GM23338 (cell line): Measurements from ENCODE around the gene SDC1. TPM values are rescaled to one million over a fixed set of nuclear protein-coding genes. Genes with fewer than 3 reads are reported as not detected.

ENCODE experiments used
- ATAC-seq: fragments of 200-7000 bp; cut with Tn5 transposase; 3 replicates; pipeline ENCODE4 v1.9.1; 2020
- DNase-seq: peaks from one replicate; pipeline ENCODE4 v3.0.0-alpha.2; 2015; ENCODE audit warnings: low spot score
- H2AFZ ChIP-seq: fragments of 200-600 bp; sonication (generic); 2 replicates; pipeline ENCODE4 v1.8.0; 2016; ENCODE audit warnings: antibody characterized with exemption, mild to moderate bottlenecking, moderate library complexity
- H3F3A ChIP-seq: fragments of 200-600 bp; sonication (generic); replicated peaks from 2 replicates; pipeline ENCODE4 v1.8.0; 2017; ENCODE audit warnings: antibody characterized with exemption, mixed run types, low read depth
- H3K27ac ChIP-seq: fragments of 200-600 bp; sonication (generic); 2 replicates; pipeline ENCODE4 v1.6.1; 2016; ENCODE audit warnings: low read depth
- H3K27me3 ChIP-seq: fragments of 200-600 bp; sonication (generic); 2 replicates; pipeline ENCODE4 v1.8.0; 2016; ENCODE audit warnings: mild to moderate bottlenecking, mixed run types, moderate library complexity; ENCODE audit not compliant: insufficient read depth
- H3K36me3 ChIP-seq: fragments of 200-600 bp; sonication (generic); 2 replicates; pipeline ENCODE4 v1.8.0; 2016; ENCODE audit warnings: mild to moderate bottlenecking; ENCODE audit not compliant: insufficient read depth
- H3K4me1 ChIP-seq: fragments of 200-600 bp; sonication (generic); 2 replicates; pipeline ENCODE4 v1.8.0; 2016; ENCODE audit warnings: mild to moderate bottlenecking, moderate library complexity; ENCODE audit not compliant: insufficient read depth
- H3K4me2 ChIP-seq: fragments of 200-600 bp; sonication (generic); 2 replicates; pipeline ENCODE4 v1.7.1; 2017; ENCODE audit warnings: mixed run types
- H3K4me3 ChIP-seq: fragments of 200-600 bp; sonication (generic); 2 replicates; pipeline ENCODE4 v1.6.1; 2016; ENCODE audit warnings: mixed run types
- H3K79me2 ChIP-seq: fragments of 200-600 bp; sonication (generic); replicated peaks from 2 replicates; pipeline ENCODE4 v1.8.0; 2017; ENCODE audit warnings: mild to moderate bottlenecking; ENCODE audit not compliant: insufficient read depth
- H3K9me2 ChIP-seq: fragments of 200-600 bp; sonication (generic); 2 replicates; pipeline ENCODE4 v1.8.0; 2017; ENCODE audit not compliant: insufficient read depth
- H4K20me1 ChIP-seq: fragments of 200-600 bp; sonication (generic); replicated peaks from 2 replicates; pipeline ENCODE4 v1.8.0; 2017; ENCODE audit warnings: mild to moderate bottlenecking; ENCODE audit not compliant: insufficient read depth
- H3K27ac Mint-ChIP-seq: 2 replicates; pipeline ENCODE4 v1.8.0; 2020; ENCODE audit warnings: inconsistent platforms, mild to moderate bottlenecking, moderate library complexity, mixed read lengths
- H3K27me3 Mint-ChIP-seq: 3 replicates; pipeline ENCODE4 v1.8.0; 2022; ENCODE audit warnings: low read depth, mild to moderate bottlenecking, moderate library complexity, mixed read lengths, inconsistent platforms; ENCODE audit not compliant: insufficient read depth, poor library complexity
- H3K36me3 Mint-ChIP-seq: 3 replicates; pipeline ENCODE4 v1.8.0; 2021; ENCODE audit warnings: low read depth, mild to moderate bottlenecking, inconsistent platforms, moderate library complexity, mixed read lengths
- H3K4me1 Mint-ChIP-seq: 3 replicates; pipeline ENCODE4 v1.8.0; 2020; ENCODE audit warnings: mild to moderate bottlenecking, inconsistent platforms, mixed read lengths
- H3K4me3 Mint-ChIP-seq: 3 replicates; pipeline ENCODE4 v1.8.0; 2021; ENCODE audit warnings: moderate library complexity, mild to moderate bottlenecking, inconsistent platforms, mixed read lengths
- H3K9me3 Mint-ChIP-seq: 3 replicates; pipeline ENCODE4 v1.8.0; 2020; ENCODE audit warnings: moderate library complexity, mild to moderate bottlenecking, inconsistent platforms, mixed read lengths
- CREB1 ChIP-seq: fragments of 250-450 bp; sonication (Bioruptor Pico); IDR thresholded peaks from 2 replicates; pipeline ENCODE4 v1.5.0; 2020; ENCODE audit warnings: low read depth, mild to moderate bottlenecking, moderate library complexity
- EZH2 ChIP-seq: fragments of 200-600 bp; sonication (generic); IDR thresholded peaks from one replicate; pipeline ENCODE4 v1.8.0; 2017; ENCODE audit warnings: antibody characterized with exemption, mild to moderate bottlenecking, low read depth; ENCODE audit not compliant: unreplicated experiment
- EZH2phosphoT487 ChIP-seq: fragments of 200-600 bp; sonication (generic); IDR thresholded peaks from one replicate; pipeline ENCODE4 v1.8.1; 2018; ENCODE audit warnings: antibody characterized with exemption; ENCODE audit not compliant: unreplicated experiment
- JUNB ChIP-seq: IDR thresholded peaks from one replicate; pipeline ENCODE4 v1.6.1; 2016; ENCODE audit warnings: antibody characterized with exemption; ENCODE audit not compliant: unreplicated experiment
- NANOG ChIP-seq: IDR thresholded peaks from 2 replicates; pipeline ENCODE4 v1.6.1; 2016; ENCODE audit warnings: antibody characterized with exemption, borderline replicate concordance
- POLR2AphosphoS5 ChIP-seq: IDR thresholded peaks from 2 replicates; pipeline ENCODE4 v1.6.1; 2016; ENCODE audit warnings: antibody characterized with exemption, low read depth
- STAT1 ChIP-seq: IDR thresholded peaks from one replicate; pipeline ENCODE4 v1.6.1; 2016; ENCODE audit warnings: antibody characterized with exemption; ENCODE audit not compliant: unreplicated experiment
- ZNF114 ChIP-seq: fragments of 250-450 bp; sonication (Bioruptor Pico); IDR thresholded peaks from 2 replicates; pipeline ENCODE4 v1.5.0; 2020; ENCODE audit warnings: mild to moderate bottlenecking, moderate library complexity
- ZNF331 ChIP-seq: fragments of 250-450 bp; sonication (Bioruptor Pico); IDR thresholded peaks from 2 replicates; pipeline ENCODE4 v1.5.0; 2020; ENCODE audit warnings: low read depth, mild to moderate bottlenecking, moderate library complexity
- polyA plus RNA-seq: library from polyadenylated mRNA; unstranded; fragments of >200 nt; fragmentation: Nextera tagmentation; extraction: Ambion mirVana; gene quantifications from 2 replicates; pipeline ENCODE4 v1.2.1, GENCODE V29; 2016
- total RNA-seq: library from RNA; depleted of rRNA; stranded (reverse); fragments of >200 nt; shearing (Covaris generic); gene quantifications from 2 replicates; pipeline ENCODE4 v1.2.3, GENCODE V29; 2014
- TF ChIP-seq, protein P1 (sequence below), 2 experiments: fragments of 200-600 bp in 1 of 2; sonication (generic) in 1 of 2; conservative IDR thresholded peaks; 2 replicates each; pipeline versions ENCODE4 v1.5.1 to v1.6.1; 2016 to 2017; ENCODE audit warnings: antibody characterized with exemption in 2 of 2, low read depth in 2 of 2, mild to moderate bottlenecking in 2 of 2, moderate library complexity in 1 of 2
- TF ChIP-seq, protein P2 (sequence below): fragments of 250-450 bp; sonication (Bioruptor Pico); IDR thresholded peaks from 2 replicates; pipeline ENCODE4 v1.5.0; 2020; ENCODE audit warnings: mild to moderate bottlenecking, moderate library complexity
- TF ChIP-seq, protein P3 (sequence below): IDR thresholded peaks from one replicate; pipeline ENCODE4 v1.6.1; 2018; ENCODE audit warnings: antibody characterized with exemption; ENCODE audit not compliant: unreplicated experiment
- TF ChIP-seq, protein P4 (sequence below): IDR thresholded peaks from 2 replicates; pipeline ENCODE4 v1.6.1; 2016; ENCODE audit warnings: antibody characterized with exemption

The SDC1 gene
- total and polyA plus RNA-seq, 2 experiments from 2014 or later = 16.6 to 43.0 TPM

DNA sequence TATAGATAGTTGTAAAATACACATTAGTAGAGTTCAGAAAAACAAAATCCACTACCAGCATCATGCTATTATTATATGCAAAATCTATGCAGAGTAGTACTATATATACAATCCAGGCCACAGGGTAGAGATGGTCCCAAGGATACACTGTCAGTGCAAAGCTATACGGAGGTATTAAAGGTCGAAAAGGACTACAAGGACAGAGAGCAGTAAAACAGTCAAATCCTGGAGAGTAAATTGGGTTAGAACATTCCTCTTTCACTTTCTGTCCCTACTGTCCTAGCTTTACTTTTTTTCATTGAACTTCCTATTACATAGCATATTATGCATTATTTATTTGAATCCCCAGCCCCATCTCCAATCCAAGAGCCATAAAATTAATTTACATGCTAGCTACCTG lies 39.7 kb upstream of the SDC1 start:
- DNase-seq (no peak), ATAC-seq (no peak)
- H3K36me3 Mint-ChIP-seq = peaks cover 26% of the 10 kb centered on the region; the same call in 2 of the 3 replicates
- H3K27ac Mint-ChIP-seq = no peak overlapping the region; the same call in 1 of the 2 replicates
- Histone ChIP-seq H3K4me3 (no peak overlapping the region), H4K20me1 (no peaks in the 10 kb centered on the region; the same call in 1 of the 2 replicates), H3K9me2 (no peaks in the 10 kb centered on the region), H3K27me3 (no peaks in the 10 kb centered on the region), H3K4me2 (no peak overlapping the region), H3K4me1 (no peaks in the 10 kb centered on the region), H3K79me2 (peaks cover 2% of the 10 kb centered on the region; the same call in 1 of the 2 replicates), H2AFZ (no peak overlapping the region), H3F3A (no peaks in the 10 kb centered on the region), H3K27ac (no peak overlapping the region), H3K36me3 (peaks cover 9% of the 10 kb centered on the region; the same call in 1 of the 2 replicates)
- no peaks in the 10 kb centered on the region for H3K4me1 Mint-ChIP-seq
- TF ChIP-seq, protein P1, sequence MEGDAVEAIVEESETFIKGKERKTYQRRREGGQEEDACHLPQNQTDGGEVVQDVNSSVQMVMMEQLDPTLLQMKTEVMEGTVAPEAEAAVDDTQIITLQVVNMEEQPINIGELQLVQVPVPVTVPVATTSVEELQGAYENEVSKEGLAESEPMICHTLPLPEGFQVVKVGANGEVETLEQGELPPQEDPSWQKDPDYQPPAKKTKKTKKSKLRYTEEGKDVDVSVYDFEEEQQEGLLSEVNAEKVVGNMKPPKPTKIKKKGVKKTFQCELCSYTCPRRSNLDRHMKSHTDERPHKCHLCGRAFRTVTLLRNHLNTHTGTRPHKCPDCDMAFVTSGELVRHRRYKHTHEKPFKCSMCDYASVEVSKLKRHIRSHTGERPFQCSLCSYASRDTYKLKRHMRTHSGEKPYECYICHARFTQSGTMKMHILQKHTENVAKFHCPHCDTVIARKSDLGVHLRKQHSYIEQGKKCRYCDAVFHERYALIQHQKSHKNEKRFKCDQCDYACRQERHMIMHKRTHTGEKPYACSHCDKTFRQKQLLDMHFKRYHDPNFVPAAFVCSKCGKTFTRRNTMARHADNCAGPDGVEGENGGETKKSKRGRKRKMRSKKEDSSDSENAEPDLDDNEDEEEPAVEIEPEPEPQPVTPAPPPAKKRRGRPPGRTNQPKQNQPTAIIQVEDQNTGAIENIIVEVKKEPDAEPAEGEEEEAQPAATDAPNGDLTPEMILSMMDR (conservative IDR thresholded peaks at IDR 0.05; ENCODE audit: low read depth in 2 of 2) = no peak
- TF ChIP-seq EZH2 (no peak), NANOG (no peak), ZNF114 (CRISPR knock-in tag) (no peak), ZNF331 (no peak), STAT1 (no peak), CREB1 (no peak), POLR2AphosphoS5 (no peak), EZH2phosphoT487 (no peak), JUNB (no peak)
- TF ChIP-seq, protein P2, sequence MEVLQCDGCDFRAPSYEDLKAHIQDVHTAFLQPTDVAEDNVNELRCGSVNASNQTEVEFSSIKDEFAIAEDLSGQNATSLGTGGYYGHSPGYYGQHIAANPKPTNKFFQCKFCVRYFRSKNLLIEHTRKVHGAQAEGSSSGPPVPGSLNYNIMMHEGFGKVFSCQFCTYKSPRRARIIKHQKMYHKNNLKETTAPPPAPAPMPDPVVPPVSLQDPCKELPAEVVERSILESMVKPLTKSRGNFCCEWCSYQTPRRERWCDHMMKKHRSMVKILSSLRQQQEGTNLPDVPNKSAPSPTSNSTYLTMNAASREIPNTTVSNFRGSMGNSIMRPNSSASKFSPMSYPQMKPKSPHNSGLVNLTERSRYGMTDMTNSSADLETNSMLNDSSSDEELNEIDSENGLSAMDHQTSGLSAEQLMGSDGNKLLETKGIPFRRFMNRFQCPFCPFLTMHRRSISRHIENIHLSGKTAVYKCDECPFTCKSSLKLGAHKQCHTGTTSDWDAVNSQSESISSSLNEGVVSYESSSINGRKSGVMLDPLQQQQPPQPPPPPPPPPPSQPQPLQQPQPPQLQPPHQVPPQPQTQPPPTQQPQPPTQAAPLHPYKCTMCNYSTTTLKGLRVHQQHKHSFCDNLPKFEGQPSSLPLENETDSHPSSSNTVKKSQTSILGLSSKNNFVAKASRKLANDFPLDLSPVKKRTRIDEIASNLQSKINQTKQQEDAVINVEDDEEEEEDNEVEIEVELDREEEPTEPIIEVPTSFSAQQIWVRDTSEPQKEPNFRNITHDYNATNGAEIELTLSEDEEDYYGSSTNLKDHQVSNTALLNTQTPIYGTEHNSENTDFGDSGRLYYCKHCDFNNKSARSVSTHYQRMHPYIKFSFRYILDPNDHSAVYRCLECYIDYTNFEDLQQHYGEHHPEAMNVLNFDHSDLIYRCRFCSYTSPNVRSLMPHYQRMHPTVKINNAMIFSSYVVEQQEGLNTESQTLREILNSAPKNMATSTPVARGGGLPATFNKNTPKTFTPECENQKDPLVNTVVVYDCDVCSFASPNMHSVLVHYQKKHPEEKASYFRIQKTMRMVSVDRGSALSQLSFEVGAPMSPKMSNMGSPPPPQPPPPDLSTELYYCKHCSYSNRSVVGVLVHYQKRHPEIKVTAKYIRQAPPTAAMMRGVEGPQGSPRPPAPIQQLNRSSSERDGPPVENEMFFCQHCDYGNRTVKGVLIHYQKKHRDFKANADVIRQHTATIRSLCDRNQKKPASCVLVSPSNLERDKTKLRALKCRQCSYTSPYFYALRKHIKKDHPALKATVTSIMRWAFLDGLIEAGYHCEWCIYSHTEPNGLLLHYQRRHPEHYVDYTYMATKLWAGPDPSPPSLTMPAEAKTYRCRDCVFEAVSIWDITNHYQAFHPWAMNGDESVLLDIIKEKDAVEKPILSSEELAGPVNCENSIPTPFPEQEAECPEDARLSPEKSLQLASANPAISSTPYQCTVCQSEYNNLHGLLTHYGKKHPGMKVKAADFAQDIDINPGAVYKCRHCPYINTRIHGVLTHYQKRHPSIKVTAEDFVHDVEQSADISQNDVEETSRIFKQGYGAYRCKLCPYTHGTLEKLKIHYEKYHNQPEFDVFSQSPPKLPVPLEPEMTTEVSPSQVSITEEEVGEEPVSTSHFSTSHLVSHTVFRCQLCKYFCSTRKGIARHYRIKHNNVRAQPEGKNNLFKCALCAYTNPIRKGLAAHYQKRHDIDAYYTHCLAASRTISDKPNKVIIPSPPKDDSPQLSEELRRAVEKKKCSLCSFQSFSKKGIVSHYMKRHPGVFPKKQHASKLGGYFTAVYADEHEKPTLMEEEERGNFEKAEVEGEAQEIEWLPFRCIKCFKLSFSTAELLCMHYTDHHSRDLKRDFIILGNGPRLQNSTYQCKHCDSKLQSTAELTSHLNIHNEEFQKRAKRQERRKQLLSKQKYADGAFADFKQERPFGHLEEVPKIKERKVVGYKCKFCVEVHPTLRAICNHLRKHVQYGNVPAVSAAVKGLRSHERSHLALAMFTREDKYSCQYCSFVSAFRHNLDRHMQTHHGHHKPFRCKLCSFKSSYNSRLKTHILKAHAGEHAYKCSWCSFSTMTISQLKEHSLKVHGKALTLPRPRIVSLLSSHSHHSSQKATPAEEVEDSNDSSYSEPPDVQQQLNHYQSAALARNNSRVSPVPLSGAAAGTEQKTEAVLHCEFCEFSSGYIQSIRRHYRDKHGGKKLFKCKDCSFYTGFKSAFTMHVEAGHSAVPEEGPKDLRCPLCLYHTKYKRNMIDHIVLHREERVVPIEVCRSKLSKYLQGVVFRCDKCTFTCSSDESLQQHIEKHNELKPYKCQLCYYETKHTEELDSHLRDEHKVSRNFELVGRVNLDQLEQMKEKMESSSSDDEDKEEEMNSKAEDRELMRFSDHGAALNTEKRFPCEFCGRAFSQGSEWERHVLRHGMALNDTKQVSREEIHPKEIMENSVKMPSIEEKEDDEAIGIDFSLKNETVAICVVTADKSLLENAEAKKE = no peak
- TF ChIP-seq, protein P3, sequence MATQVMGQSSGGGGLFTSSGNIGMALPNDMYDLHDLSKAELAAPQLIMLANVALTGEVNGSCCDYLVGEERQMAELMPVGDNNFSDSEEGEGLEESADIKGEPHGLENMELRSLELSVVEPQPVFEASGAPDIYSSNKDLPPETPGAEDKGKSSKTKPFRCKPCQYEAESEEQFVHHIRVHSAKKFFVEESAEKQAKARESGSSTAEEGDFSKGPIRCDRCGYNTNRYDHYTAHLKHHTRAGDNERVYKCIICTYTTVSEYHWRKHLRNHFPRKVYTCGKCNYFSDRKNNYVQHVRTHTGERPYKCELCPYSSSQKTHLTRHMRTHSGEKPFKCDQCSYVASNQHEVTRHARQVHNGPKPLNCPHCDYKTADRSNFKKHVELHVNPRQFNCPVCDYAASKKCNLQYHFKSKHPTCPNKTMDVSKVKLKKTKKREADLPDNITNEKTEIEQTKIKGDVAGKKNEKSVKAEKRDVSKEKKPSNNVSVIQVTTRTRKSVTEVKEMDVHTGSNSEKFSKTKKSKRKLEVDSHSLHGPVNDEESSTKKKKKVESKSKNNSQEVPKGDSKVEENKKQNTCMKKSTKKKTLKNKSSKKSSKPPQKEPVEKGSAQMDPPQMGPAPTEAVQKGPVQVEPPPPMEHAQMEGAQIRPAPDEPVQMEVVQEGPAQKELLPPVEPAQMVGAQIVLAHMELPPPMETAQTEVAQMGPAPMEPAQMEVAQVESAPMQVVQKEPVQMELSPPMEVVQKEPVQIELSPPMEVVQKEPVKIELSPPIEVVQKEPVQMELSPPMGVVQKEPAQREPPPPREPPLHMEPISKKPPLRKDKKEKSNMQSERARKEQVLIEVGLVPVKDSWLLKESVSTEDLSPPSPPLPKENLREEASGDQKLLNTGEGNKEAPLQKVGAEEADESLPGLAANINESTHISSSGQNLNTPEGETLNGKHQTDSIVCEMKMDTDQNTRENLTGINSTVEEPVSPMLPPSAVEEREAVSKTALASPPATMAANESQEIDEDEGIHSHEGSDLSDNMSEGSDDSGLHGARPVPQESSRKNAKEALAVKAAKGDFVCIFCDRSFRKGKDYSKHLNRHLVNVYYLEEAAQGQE = no peak
- TF ChIP-seq, protein P4, sequence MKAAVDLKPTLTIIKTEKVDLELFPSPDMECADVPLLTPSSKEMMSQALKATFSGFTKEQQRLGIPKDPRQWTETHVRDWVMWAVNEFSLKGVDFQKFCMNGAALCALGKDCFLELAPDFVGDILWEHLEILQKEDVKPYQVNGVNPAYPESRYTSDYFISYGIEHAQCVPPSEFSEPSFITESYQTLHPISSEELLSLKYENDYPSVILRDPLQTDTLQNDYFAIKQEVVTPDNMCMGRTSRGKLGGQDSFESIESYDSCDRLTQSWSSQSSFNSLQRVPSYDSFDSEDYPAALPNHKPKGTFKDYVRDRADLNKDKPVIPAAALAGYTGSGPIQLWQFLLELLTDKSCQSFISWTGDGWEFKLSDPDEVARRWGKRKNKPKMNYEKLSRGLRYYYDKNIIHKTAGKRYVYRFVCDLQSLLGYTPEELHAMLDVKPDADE = no peak
- H3K27me3 Mint-ChIP-seq = peaks cover 6% of the 10 kb centered on the region
- no peak overlapping the region for H3K4me3 Mint-ChIP-seq
- no peaks in the 10 kb centered on the region for H3K9me3 Mint-ChIP-seq
